HepG2 (cell line): ENCODE measurements around the gene CHD9NB. TPM values are rescaled to one million over a fixed set of nuclear protein-coding genes. Genes with fewer than 3 reads are reported as not detected.

ENCODE experiments used
- CREB3 ChIP-seq: sonication (generic); formaldehyde crosslinking; IDR thresholded peaks from 2 replicates; pipeline ENCODE4 v1.5.0; 2020; ENCODE audit warnings: missing genetic modification reagents
- FLYWCH1 ChIP-seq: sonication (generic); formaldehyde crosslinking; IDR thresholded peaks from 2 replicates; pipeline ENCODE4 v1.8.1; 2023; ENCODE audit warnings: mild to moderate bottlenecking, missing genetic modification reagents
- NAIF1 ChIP-seq: sonication (generic); formaldehyde crosslinking; IDR thresholded peaks from 2 replicates; pipeline ENCODE4 v1.5.0; 2020; ENCODE audit warnings: mild to moderate bottlenecking, missing genetic modification reagents, borderline replicate concordance
- NR3C1 ChIP-seq: sonication (generic); formaldehyde crosslinking; IDR thresholded peaks from 2 replicates; pipeline ENCODE4 v1.4.0; 2020; ENCODE audit warnings: missing genetic modification reagents
- PTBP1 ChIP-seq: fragments of 200-400 bp; formaldehyde crosslinking; IDR thresholded peaks from 2 replicates; pipeline ENCODE4 v1.6.1; 2018; ENCODE audit warnings: low read length, low read depth; ENCODE audit not compliant: poor library complexity, severe bottlenecking
- ZFAT ChIP-seq: sonication (generic); formaldehyde crosslinking; conservative IDR thresholded peaks from 2 replicates; pipeline ENCODE4 v1.8.1; 2023; ENCODE audit warnings: missing genetic modification reagents, inconsistent platforms
- ZFP1 ChIP-seq: IDR thresholded peaks from 2 replicates; pipeline ENCODE4 v1.6.1; 2016
- ZFP36 ChIP-seq: fragments of 150-350 bp; IDR thresholded peaks from 2 replicates; pipeline ENCODE4 v1.6.1; 2018; ENCODE audit warnings: borderline replicate concordance, low read length, low read depth; ENCODE audit not compliant: partially characterized antibody
- ZMYM4 ChIP-seq: sonication (generic); formaldehyde crosslinking; IDR thresholded peaks from 2 replicates; pipeline ENCODE4 v1.8.1; 2023; ENCODE audit warnings: mild to moderate bottlenecking, missing genetic modification reagents
- ZNF230 ChIP-seq: sonication (generic); formaldehyde crosslinking; IDR thresholded peaks from 2 replicates; pipeline ENCODE4 v1.4.0; 2020; ENCODE audit warnings: mild to moderate bottlenecking, missing genetic modification reagents
- ZNF331 ChIP-seq: sonication (generic); formaldehyde crosslinking; IDR thresholded peaks from 2 replicates; pipeline ENCODE4 v1.4.0; 2020; ENCODE audit warnings: missing genetic modification reagents
- ZNF460 ChIP-seq: sonication (generic); formaldehyde crosslinking; IDR thresholded peaks from 2 replicates; pipeline ENCODE4 v1.5.1; 2020; ENCODE audit warnings: missing genetic modification reagents, mild to moderate bottlenecking, borderline replicate concordance
- ZNF556 ChIP-seq: sonication (generic); formaldehyde crosslinking; IDR thresholded peaks from 2 replicates; pipeline ENCODE4 v1.4.0; 2020; ENCODE audit warnings: mild to moderate bottlenecking, missing genetic modification reagents, borderline replicate concordance
- ZNF563 ChIP-seq: sonication (generic); formaldehyde crosslinking; IDR thresholded peaks from 2 replicates; pipeline ENCODE4 v1.8.0; 2022; ENCODE audit warnings: mild to moderate bottlenecking, moderate library complexity, missing genetic modification reagents
- ZNF761 ChIP-seq: sonication (generic); formaldehyde crosslinking; conservative IDR thresholded peaks from 2 replicates; pipeline ENCODE4 v1.4.0; 2020; ENCODE audit warnings: mild to moderate bottlenecking, missing genetic modification reagents
- ZNF777 ChIP-seq: sonication (generic); formaldehyde crosslinking; IDR thresholded peaks from 2 replicates; pipeline ENCODE4 v1.4.0; 2020; ENCODE audit warnings: missing genetic modification reagents
- ZNF780A ChIP-seq: sonication (generic); formaldehyde crosslinking; IDR thresholded peaks from 2 replicates; pipeline ENCODE4 v1.8.0; 2022; ENCODE audit warnings: mild to moderate bottlenecking, missing genetic modification reagents, moderate library complexity
- ZSCAN12 ChIP-seq: sonication (generic); formaldehyde crosslinking; IDR thresholded peaks from 2 replicates; pipeline ENCODE4 v1.9.0; 2021; ENCODE audit warnings: mild to moderate bottlenecking, missing genetic modification reagents
- polyA plus RNA-seq, 8 experiments: library from polyadenylated mRNA; depleted of rRNA in 3 of 8; stranded (reverse) in 7 of 8; unstranded in 1 of 8; fragments of >200 nt; fragmentation: Illumina TruSeq in 4 of 8; extraction: Trizol in 4 of 8; gene quantifications; 2 replicates each; pipeline versions ENCODE4 v1.2.1 to v1.2.3, GENCODE V29; 2011 to 2016; ENCODE audit warnings: low read depth in 4 of 8, missing spikeins in 1 of 8, mixed read lengths in 1 of 8; ENCODE audit not compliant: insufficient read depth in 1 of 8
- total RNA-seq, 5 experiments: library from RNA; depleted of rRNA; stranded (reverse); fragments of >200 nt; fragmentation: Illumina TruSeq; extraction: Trizol; gene quantifications; 2 replicates each; pipeline ENCODE4 v1.2.3, GENCODE V29; 2016; ENCODE audit warnings: low read depth in 1 of 5
- TF ChIP-seq, protein P1 (sequence below): sonication (generic); formaldehyde crosslinking; IDR thresholded peaks from 2 replicates; pipeline ENCODE4 v1.4.0; 2020; ENCODE audit warnings: missing genetic modification reagents
- TF ChIP-seq, protein P2 (sequence below): sonication (generic); formaldehyde crosslinking; conservative IDR thresholded peaks from 2 replicates; pipeline ENCODE4 v1.4.0; 2020; ENCODE audit warnings: missing genetic modification reagents
- TF ChIP-seq, protein P3 (sequence below): sonication (generic); formaldehyde crosslinking; IDR thresholded peaks from 2 replicates; pipeline ENCODE4 v1.5.0; 2020; ENCODE audit warnings: missing genetic modification reagents
- TF ChIP-seq, protein P4 (sequence below): sonication (generic); formaldehyde crosslinking; IDR thresholded peaks from 2 replicates; pipeline ENCODE4 v1.5.0; 2020; ENCODE audit warnings: missing genetic modification reagents, mild to moderate bottlenecking, borderline replicate concordance

The CHD9NB gene
- total and polyA plus RNA-seq, 2 of the 13 experiments (the other 11 are each of a cell fraction or from before 2014, with no cell fraction given) = 0.17 to 0.18 TPM

- TF ChIP-seq ZNF331 (CRISPR knock-in tag) = peak; percentile 90; the same call in 1 of the 2 replicates
- peak; percentile 84 for TF ChIP-seq ZFP1 (CRISPR knock-in tag)
- TF ChIP-seq FLYWCH1 (CRISPR knock-in tag) = no peak; the same call in 1 of the 2 replicates
- TF ChIP-seq CREB3 (CRISPR knock-in tag) = peak; percentile 58
- no peak for TF ChIP-seq ZFAT (CRISPR knock-in tag)
- 0 out of 2 replicates have a peak, but pooled peaks have one; percentile 8 for TF ChIP-seq NR3C1 (CRISPR knock-in tag)
- TF ChIP-seq, protein P1, sequence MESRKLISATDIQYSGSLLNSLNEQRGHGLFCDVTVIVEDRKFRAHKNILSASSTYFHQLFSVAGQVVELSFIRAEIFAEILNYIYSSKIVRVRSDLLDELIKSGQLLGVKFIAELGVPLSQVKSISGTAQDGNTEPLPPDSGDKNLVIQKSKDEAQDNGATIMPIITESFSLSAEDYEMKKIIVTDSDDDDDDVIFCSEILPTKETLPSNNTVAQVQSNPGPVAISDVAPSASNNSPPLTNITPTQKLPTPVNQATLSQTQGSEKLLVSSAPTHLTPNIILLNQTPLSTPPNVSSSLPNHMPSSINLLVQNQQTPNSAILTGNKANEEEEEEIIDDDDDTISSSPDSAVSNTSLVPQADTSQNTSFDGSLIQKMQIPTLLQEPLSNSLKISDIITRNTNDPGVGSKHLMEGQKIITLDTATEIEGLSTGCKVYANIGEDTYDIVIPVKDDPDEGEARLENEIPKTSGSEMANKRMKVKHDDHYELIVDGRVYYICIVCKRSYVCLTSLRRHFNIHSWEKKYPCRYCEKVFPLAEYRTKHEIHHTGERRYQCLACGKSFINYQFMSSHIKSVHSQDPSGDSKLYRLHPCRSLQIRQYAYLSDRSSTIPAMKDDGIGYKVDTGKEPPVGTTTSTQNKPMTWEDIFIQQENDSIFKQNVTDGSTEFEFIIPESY (CRISPR knock-in tag) = 0 out of 2 replicates have a peak, but pooled peaks have one; percentile 51
- TF ChIP-seq PTBP1 = no peak
- TF ChIP-seq ZFP36 = no peak
- peak; percentile 89; the same call in 1 of the 2 replicates for TF ChIP-seq NAIF1 (CRISPR knock-in tag)
- peak; percentile 90; the same call in 1 of the 2 replicates for TF ChIP-seq ZNF230
- peak; percentile 77; the same call in 1 of the 2 replicates for TF ChIP-seq ZSCAN12 (CRISPR knock-in tag)
- TF ChIP-seq, protein P2, sequence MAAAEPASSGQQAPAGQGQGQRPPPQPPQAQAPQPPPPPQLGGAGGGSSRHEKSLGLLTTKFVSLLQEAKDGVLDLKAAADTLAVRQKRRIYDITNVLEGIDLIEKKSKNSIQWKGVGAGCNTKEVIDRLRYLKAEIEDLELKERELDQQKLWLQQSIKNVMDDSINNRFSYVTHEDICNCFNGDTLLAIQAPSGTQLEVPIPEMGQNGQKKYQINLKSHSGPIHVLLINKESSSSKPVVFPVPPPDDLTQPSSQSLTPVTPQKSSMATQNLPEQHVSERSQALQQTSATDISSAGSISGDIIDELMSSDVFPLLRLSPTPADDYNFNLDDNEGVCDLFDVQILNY (CRISPR knock-in tag) = peak; percentile 90
- TF ChIP-seq, protein P3, sequence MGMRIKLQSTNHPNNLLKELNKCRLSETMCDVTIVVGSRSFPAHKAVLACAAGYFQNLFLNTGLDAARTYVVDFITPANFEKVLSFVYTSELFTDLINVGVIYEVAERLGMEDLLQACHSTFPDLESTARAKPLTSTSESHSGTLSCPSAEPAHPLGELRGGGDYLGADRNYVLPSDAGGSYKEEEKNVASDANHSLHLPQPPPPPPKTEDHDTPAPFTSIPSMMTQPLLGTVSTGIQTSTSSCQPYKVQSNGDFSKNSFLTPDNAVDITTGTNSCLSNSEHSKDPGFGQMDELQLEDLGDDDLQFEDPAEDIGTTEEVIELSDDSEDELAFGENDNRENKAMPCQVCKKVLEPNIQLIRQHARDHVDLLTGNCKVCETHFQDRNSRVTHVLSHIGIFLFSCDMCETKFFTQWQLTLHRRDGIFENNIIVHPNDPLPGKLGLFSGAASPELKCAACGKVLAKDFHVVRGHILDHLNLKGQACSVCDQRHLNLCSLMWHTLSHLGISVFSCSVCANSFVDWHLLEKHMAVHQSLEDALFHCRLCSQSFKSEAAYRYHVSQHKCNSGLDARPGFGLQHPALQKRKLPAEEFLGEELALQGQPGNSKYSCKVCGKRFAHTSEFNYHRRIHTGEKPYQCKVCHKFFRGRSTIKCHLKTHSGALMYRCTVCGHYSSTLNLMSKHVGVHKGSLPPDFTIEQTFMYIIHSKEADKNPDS (CRISPR knock-in tag) = peak; percentile 70; the same call in 1 of the 2 replicates
- TF ChIP-seq ZNF556 (CRISPR knock-in tag) = no peak
- peak; percentile 70; the same call in 1 of the 2 replicates for TF ChIP-seq ZNF460 (CRISPR knock-in tag)
- peak; percentile 94 for TF ChIP-seq ZMYM4 (CRISPR knock-in tag)
- TF ChIP-seq, protein P4, sequence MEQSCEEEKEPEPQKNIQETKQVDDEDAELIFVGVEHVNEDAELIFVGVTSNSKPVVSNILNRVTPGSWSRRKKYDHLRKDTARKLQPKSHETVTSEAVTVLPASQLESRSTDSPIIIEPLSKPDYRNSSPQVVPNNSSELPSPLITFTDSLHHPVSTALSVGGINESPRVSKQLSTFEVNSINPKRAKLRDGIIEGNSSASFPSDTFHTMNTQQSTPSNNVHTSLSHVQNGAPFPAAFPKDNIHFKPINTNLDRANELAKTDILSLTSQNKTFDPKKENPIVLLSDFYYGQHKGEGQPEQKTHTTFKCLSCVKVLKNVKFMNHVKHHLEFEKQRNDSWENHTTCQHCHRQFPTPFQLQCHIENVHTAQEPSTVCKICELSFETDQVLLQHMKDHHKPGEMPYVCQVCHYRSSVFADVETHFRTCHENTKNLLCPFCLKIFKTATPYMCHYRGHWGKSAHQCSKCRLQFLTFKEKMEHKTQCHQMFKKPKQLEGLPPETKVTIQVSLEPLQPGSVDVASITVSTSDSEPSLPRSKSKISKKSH (CRISPR knock-in tag) = peak; percentile 91
- TF ChIP-seq ZNF777 (CRISPR knock-in tag) = peak; percentile 71
- TF ChIP-seq ZNF761 (CRISPR knock-in tag) = 0 out of 2 replicates have a peak, but pooled peaks have one; percentile 17
- TF ChIP-seq ZNF780A (CRISPR knock-in tag) = peak; percentile 70; the same call in 1 of the 2 replicates
- TF ChIP-seq ZNF563 (CRISPR knock-in tag) = peak; percentile 99
These were observed 2.2 kb upstream of the CHD9NB start, which contains the start of gene CHD9 (continued) for GRCh38 chr16:53054670-53055485.
